Natural killer cell (primary cell): ENCODE results near the gene VEGFA. TPM values are rescaled to one million over a fixed set of nuclear protein-coding genes. Genes with fewer than 3 reads are reported as not detected.

ENCODE experiments used
- ATAC-seq, 3 donors: fragments of 150-1000 bp in 2 of 3; fragments of 200-7000 bp in 1 of 3; cut with Tn5 transposase; 1 replicate in 1 of 3; 2 replicates in 2 of 3; pipeline ENCODE4 v1.10.0; 2021; ENCODE audit warnings: mild to moderate bottlenecking in 2 of 3, moderate library complexity in 2 of 3
- DNase-seq, 2 donors: peaks; one replicate each; pipeline versions ENCODE4 v3.0.0 to v3.0.0-alpha.2; 2013 to 2021; ENCODE audit warnings: mixed read lengths in 1 of 2
- H3K27ac ChIP-seq: one replicate; pipeline ENCODE4 v1.5.1; 2013; ENCODE audit warnings: mild to moderate bottlenecking, low read length
- H3K27me3 ChIP-seq: one replicate; pipeline ENCODE4 v1.6.1; 2013; ENCODE audit warnings: low read length; ENCODE audit not compliant: control insufficient read depth, insufficient read depth
- H3K36me3 ChIP-seq: one replicate; pipeline ENCODE4 v1.6.1; 2013; ENCODE audit warnings: low read length; ENCODE audit not compliant: control insufficient read depth, insufficient read depth
- H3K4me1 ChIP-seq: one replicate; pipeline ENCODE4 v1.6.1; 2013; ENCODE audit warnings: low read length; ENCODE audit not compliant: control insufficient read depth, insufficient read depth
- H3K4me3 ChIP-seq: one replicate; pipeline ENCODE4 v1.5.1; 2013; ENCODE audit warnings: low read length
- H3K9me3 ChIP-seq: one replicate; pipeline ENCODE4 v1.6.1; 2013; ENCODE audit warnings: low read length; ENCODE audit not compliant: control insufficient read depth, insufficient read depth
- H3K27ac Mint-ChIP-seq, 2 donors: one replicate each; pipeline ENCODE4 v1.8.0; 2022; ENCODE audit warnings: mild to moderate bottlenecking in 2 of 2, mixed read lengths in 2 of 2, moderate library complexity in 1 of 2
- H3K27me3 Mint-ChIP-seq, 2 donors: one replicate each; pipeline ENCODE4 v1.8.0; 2022; ENCODE audit warnings: low read depth in 2 of 2, mixed read lengths in 2 of 2
- H3K36me3 Mint-ChIP-seq: one replicate; pipeline ENCODE4 v1.8.0; 2022; ENCODE audit warnings: mixed read lengths
- H3K4me1 Mint-ChIP-seq, 2 donors: one replicate each; pipeline ENCODE4 v1.8.0; 2022; ENCODE audit warnings: mixed read lengths in 2 of 2
- H3K4me3 Mint-ChIP-seq: one replicate; pipeline ENCODE4 v1.8.0; 2022; ENCODE audit warnings: mild to moderate bottlenecking, moderate library complexity, mixed read lengths
- H3K9me3 Mint-ChIP-seq, 2 donors: one replicate each; pipeline ENCODE4 v1.8.0; 2022; ENCODE audit warnings: mixed read lengths in 2 of 2
- WGBS: methylation state at CpG from one replicate; pipeline ENCODE4 v1.1.7; 2013; ENCODE audit warnings: missing lambda C conversion rate; ENCODE audit not compliant: insufficient coverage; 5-methylcytosine and 5-hydroxymethylcytosine counted together
- intact Hi-C: fragments of 100-400 bp; cut with micrococcal nuclease; formaldehyde crosslinking; loops from one replicate; pipeline ENCODE4 v1.14.2; 2022
- total RNA-seq, 4 donors: library from RNA; stranded (reverse); fragments of 120-200 nt in 1 of 4; gene quantifications; one replicate each; pipeline versions ENCODE4 v1.2.3 to v1.2.4, GENCODE V29; 2013 to 2022
- TF ChIP-seq, protein P1 (sequence below): fragments of 200-600 bp; IDR thresholded peaks from one replicate; pipeline ENCODE4 v1.8.0; 2022; ENCODE audit warnings: antibody characterized with exemption

Gene VEGFA
- total RNA-seq, 3 donors from 2014 or later (not counting 1 experiment from before 2014, with no cell fraction given): 3.6 to 27.5 (median 3.7) TPM

DNA sequence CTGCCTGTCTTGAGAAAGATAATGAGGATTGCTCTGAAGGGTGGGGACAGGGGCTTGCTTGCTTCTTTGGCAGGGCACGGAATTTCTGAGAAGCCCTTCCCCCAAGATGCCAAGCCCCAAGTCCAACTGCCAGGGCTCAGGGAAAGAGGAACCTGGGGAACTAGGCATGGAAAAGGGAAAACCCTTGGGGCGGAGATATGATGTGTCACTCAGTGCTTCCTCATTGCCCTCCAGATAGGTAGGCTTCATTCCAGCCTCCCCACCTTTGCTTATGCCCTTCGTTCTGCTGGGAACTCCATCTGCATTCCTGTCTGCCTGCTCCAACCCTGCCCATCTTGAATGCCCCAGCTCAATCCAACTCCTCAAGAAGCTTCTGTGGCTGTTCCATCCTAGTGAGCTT, 61.2 kb downstream of the VEGFA start:
- Histone ChIP-seq H3K9me3 (no peaks in the 10 kb centered on the region), H3K27ac (no peak overlapping the region), H3K4me3 (no peak overlapping the region), H3K27me3 (no peaks in the 10 kb centered on the region), H3K4me1 (no peaks in the 10 kb centered on the region), H3K36me3 (no peaks in the 10 kb centered on the region)
- no peak overlapping the region for H3K27ac Mint-ChIP-seq
- TF ChIP-seq, protein P1, sequence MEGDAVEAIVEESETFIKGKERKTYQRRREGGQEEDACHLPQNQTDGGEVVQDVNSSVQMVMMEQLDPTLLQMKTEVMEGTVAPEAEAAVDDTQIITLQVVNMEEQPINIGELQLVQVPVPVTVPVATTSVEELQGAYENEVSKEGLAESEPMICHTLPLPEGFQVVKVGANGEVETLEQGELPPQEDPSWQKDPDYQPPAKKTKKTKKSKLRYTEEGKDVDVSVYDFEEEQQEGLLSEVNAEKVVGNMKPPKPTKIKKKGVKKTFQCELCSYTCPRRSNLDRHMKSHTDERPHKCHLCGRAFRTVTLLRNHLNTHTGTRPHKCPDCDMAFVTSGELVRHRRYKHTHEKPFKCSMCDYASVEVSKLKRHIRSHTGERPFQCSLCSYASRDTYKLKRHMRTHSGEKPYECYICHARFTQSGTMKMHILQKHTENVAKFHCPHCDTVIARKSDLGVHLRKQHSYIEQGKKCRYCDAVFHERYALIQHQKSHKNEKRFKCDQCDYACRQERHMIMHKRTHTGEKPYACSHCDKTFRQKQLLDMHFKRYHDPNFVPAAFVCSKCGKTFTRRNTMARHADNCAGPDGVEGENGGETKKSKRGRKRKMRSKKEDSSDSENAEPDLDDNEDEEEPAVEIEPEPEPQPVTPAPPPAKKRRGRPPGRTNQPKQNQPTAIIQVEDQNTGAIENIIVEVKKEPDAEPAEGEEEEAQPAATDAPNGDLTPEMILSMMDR: no peak
- intact Hi-C loops: no loop called here
- H3K9me3 Mint-ChIP-seq: no peaks in the 10 kb centered on the region
- 89% methylated on average over 3 of the region's 3 CpGs for WGBS
- DNase-seq: no peak
- H3K4me3 Mint-ChIP-seq: no peak overlapping the region
- no peaks in the 10 kb centered on the region for H3K36me3 Mint-ChIP-seq
- H3K27me3 Mint-ChIP-seq: no peaks in the 10 kb centered on the region
- no peaks in the 10 kb centered on the region for H3K4me1 Mint-ChIP-seq
- no peak for ATAC-seq

DNA sequence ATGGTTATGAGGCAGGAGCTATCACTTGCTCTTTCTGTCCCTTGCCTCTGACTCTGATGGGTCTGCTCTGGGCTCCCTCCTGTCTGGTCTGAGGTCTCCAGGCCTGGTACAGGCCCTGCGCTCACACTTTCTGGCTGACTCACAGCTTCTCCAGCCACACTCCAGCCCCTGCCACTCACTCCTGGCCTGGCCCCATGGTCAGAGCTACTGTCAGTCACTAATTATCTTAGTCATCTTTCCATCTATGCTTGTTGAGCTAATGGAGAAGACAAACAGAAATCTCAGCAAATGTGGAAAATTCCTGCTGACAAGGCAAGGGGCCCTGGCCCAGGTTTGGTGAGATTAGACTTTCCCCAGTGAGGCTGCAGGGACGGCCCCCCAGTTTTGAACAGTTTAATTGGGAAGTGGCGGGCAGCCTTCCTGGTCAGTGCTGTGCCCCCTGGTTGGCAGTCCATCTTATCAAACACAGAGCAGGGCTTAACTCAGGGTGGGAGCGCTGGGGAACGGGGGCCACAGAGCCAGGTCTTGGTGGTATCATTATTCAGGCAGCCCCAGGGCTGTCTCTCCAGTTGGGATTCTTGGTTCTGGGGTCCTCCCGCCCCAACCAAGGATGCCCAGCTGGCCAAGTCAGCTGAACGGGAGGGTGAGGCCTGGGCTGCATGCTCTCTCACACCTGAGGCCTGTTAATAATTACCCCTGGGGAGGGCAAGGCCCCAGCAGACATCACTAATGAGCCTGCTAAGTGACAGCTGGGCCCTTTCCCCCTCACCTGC, 63.4 kb downstream of the VEGFA start:
- intact Hi-C loops: no loop called here
- 89% methylated on average over 7 of the region's 7 CpGs for WGBS

DNA sequence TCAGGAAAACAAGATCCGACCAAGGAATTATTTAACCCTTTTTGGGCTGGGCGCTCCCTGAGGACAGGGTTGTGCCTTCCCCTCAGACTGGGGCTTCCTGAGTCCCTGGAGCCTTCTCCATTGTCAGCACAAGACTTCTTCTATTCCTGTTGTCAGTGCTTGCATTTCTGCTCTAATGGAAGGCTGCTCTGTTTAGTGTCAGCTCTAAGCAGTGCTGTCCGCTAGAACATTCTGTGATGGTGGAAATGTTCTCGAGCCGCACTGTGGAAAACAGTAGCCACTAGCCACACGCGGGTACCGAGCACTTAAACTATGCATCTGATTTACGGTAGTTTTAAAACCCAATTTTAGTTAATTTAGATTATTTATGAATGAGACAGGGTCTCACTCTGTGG, 64.0 kb downstream of the VEGFA start:
- Histone ChIP-seq H3K9me3 (no peaks in the 10 kb centered on the region), H3K27me3 (no peaks in the 10 kb centered on the region), H3K36me3 (no peaks in the 10 kb centered on the region), H3K27ac (no peak overlapping the region), H3K4me1 (no peaks in the 10 kb centered on the region), H3K4me3 (no peak overlapping the region)
- Mint-ChIP-seq H3K4me1 (no peaks in the 10 kb centered on the region), H3K27ac (no peak overlapping the region), H3K36me3 (no peaks in the 10 kb centered on the region), H3K9me3 (no peaks in the 10 kb centered on the region), H3K4me3 (no peak overlapping the region), H3K27me3 (no peaks in the 10 kb centered on the region)
- TF ChIP-seq, protein P1: no peak
- DNase-seq: no peak
- no peak for ATAC-seq
- intact Hi-C loops: no loop called here
- WGBS: 93% methylated on average over 9 of the region's 9 CpGs

More for the DNA sequence above, 63.4 kb downstream of the VEGFA start:
- ATAC-seq: no peak
- Histone ChIP-seq H3K4me1 (no peaks in the 10 kb centered on the region), H3K4me3 (no peak overlapping the region), H3K27me3 (no peaks in the 10 kb centered on the region), H3K27ac (no peak overlapping the region), H3K9me3 (no peaks in the 10 kb centered on the region), H3K36me3 (no peaks in the 10 kb centered on the region)
- TF ChIP-seq, protein P1: no peak
- Mint-ChIP-seq H3K4me3 (no peak overlapping the region), H3K27me3 (no peaks in the 10 kb centered on the region), H3K36me3 (no peaks in the 10 kb centered on the region), H3K27ac (no peak overlapping the region), H3K9me3 (no peaks in the 10 kb centered on the region), H3K4me1 (no peaks in the 10 kb centered on the region)
- DNase-seq: no peak
